ENCODE measurements around the gene PAQR3.

The PAQR3 gene

GRCh38 chr4:78938868-78939666, at the start of gene PAQR3:
PAQR3 (minus strand) TSS chr4:78939438; CDS start chr4:78939224, 214 bp downstream.
- DNase-seq, result no peak

GRCh38 chr4:78987683-78988082, 48.4 kb upstream of the PAQR3 start:
- DNase-seq, result no peak

GRCh38 chr4:78984593-78984992, 45.4 kb upstream of the PAQR3 start:
- no peak for DNase-seq

- DNase-seq, result no peak
Observed at GRCh38 chr4:78975865-78976264, 36.6 kb upstream of the PAQR3 start.

- DNase-seq, result no peak
Observed at GRCh38 chr4:78971776-78972175, 32.5 kb upstream of the PAQR3 start.

- DNase-seq, result no peak
Observed at GRCh38 chr4:78971326-78971725, 32.1 kb upstream of the PAQR3 start.

- no peak for DNase-seq
Observed at GRCh38 chr4:78962597-78963115, 23.4 kb upstream of the PAQR3 start.

- no peak for DNase-seq
Observed at GRCh38 chr4:78960926-78961325, 21.7 kb upstream of the PAQR3 start.

GRCh38 chr4:78956975-78957374, 17.7 kb upstream of the PAQR3 start:
- no peak for DNase-seq

- DNase-seq, result no peak
Observed at GRCh38 chr4:78953769-78954666, 14.8 kb upstream of the PAQR3 start.

- no peak for DNase-seq
Observed at GRCh38 chr4:78953231-78953630, 14.0 kb upstream of the PAQR3 start.

GRCh38 chr4:78951862-78952472, 12.7 kb upstream of the PAQR3 start:
- no peak for DNase-seq

- DNase-seq, result no peak
Observed at GRCh38 chr4:78949735-78950134, 10.5 kb upstream of the PAQR3 start.

- no peak for DNase-seq
Observed at GRCh38 chr4:78945651-78946179, 6.5 kb upstream of the PAQR3 start.

GRCh38 chr4:78944381-78944780, 5.1 kb upstream of the PAQR3 start:
- no peak for DNase-seq

- DNase-seq, result no peak
Observed at GRCh38 chr4:78940752-78941151, 1.5 kb upstream of the PAQR3 start.

- no peak for DNase-seq
Observed at GRCh38 chr4:78939667-78940008, 400 bp upstream of the PAQR3 start.

GRCh38 chr4:78938474-78938867, 767 bp downstream of the PAQR3 start:
- DNase-seq, result no peak

GRCh38 chr4:78937837-78938236, 1.4 kb downstream of the PAQR3 start:
- DNase-seq, result no peak

- no peak for DNase-seq
Observed at GRCh38 chr4:78936989-78937388, 2.2 kb downstream of the PAQR3 start.

GRCh38 chr4:78930016-78930629, 9.1 kb downstream of the PAQR3 start:
- DNase-seq, result no peak

- DNase-seq, result no peak
Observed at GRCh38 chr4:78928835-78929234, 10.4 kb downstream of the PAQR3 start.

GRCh38 chr4:78926826-78927225, 12.4 kb downstream of the PAQR3 start:
- no peak for DNase-seq

Measured in NCI-H524 treated with DMSO at 0.1 percent for 48 hours (cell line).